22Rv1 (cell line): Measurements from ENCODE around the gene SNX9.

Source experiments
- H3K27ac ChIP-seq: fragments of 450-650 bp; 2 replicates; pipeline ENCODE4 v1.5.1; 2017
- CTCF ChIP-seq: fragments of 450-650 bp; IDR thresholded peaks from 2 replicates; pipeline ENCODE4 v1.5.1; 2017; ENCODE audit warnings: mild to moderate bottlenecking
- ZFX ChIP-seq: fragments of 450-650 bp; IDR thresholded peaks from 2 replicates; pipeline ENCODE4 v1.6.1; 2017; ENCODE audit warnings: antibody characterized with exemption, borderline replicate concordance

SNX9 gene

GRCh38 chr6:157832250-157832967, 9.4 kb downstream of the SNX9 start:
- H3K27ac ChIP-seq: no peak overlapping the region
- TF ChIP-seq CTCF (no peak), ZFX (no peak)

GRCh38 chr6:157834549-157834948, 11.5 kb downstream of the SNX9 start:
- no peak overlapping the region for H3K27ac ChIP-seq
- TF ChIP-seq CTCF: no peak
- TF ChIP-seq ZFX: no peak

- H3K27ac ChIP-seq: no peak overlapping the region
- TF ChIP-seq ZFX: no peak
- TF ChIP-seq CTCF: no peak
These were observed 15.8 kb downstream of the SNX9 start for GRCh38 chr6:157838718-157839430.

GRCh38 chr6:157839606-157840005, 16.6 kb downstream of the SNX9 start:
- TF ChIP-seq ZFX: no peak
- TF ChIP-seq CTCF: no peak
- no peak overlapping the region for H3K27ac ChIP-seq

GRCh38 chr6:157840261-157840660, 17.2 kb downstream of the SNX9 start:
- TF ChIP-seq ZFX (no peak), CTCF (no peak)
- no peak overlapping the region for H3K27ac ChIP-seq

GRCh38 chr6:157840776-157841175, 17.7 kb downstream of the SNX9 start:
- TF ChIP-seq CTCF: no peak
- TF ChIP-seq ZFX: no peak
- no peak overlapping the region for H3K27ac ChIP-seq

GRCh38 chr6:157841211-157841840, 18.3 kb downstream of the SNX9 start:
- TF ChIP-seq ZFX (no peak), CTCF (no peak)
- no peak overlapping the region for H3K27ac ChIP-seq
